Measurements from ENCODE around the gene BSN. TPM values are rescaled to one million over a fixed set of nuclear protein-coding genes. Genes with fewer than 3 reads are reported as not detected.
A peak's percentile ranks its signal among the peaks of the same experiment; 100 is the strongest.

BSN gene
- polyA plus RNA-seq, 4 donors = under 0.01 to 0.69 (median 0.64) TPM; not detected in 1

GRCh38 chr3:49602049-49602554 lies 47.8 kb downstream of the BSN start:
- no peaks in the 10 kb centered on the region for H3K4me1 ChIP-seq (ENCODE audit: control insufficient read depth in 3 of 3, insufficient read depth in 2 of 3, low read depth in 1 of 3, low read length in 2 of 3)
- no peaks in the 10 kb centered on the region for H3K9me3 ChIP-seq (ENCODE audit: control insufficient read depth in 2 of 2, insufficient read depth in 1 of 2, low read depth in 1 of 2, low read length in 1 of 2)
- no peak overlapping the region for H3K4me3 ChIP-seq (ENCODE audit: low read depth in 1 of 3, low read length in 3 of 3)
- H3K27ac ChIP-seq (ENCODE audit: low read depth in 1 of 3, low read length in 2 of 3) = no peak overlapping the region
- WGBS, 3 donors = 84 to 100% (median 90%) methylated on average over 2 of the region's 2 CpGs
- H3K36me3 ChIP-seq (ENCODE audit: control insufficient read depth in 3 of 3, insufficient read depth in 2 of 3, low read depth in 1 of 3, low read length in 3 of 3) = no peaks in the 10 kb centered on the region
- FAIRE-seq = no peak
- H3K27me3 ChIP-seq (ENCODE audit: control insufficient read depth in 3 of 3, insufficient read depth in 3 of 3, low read length in 3 of 3) = no peaks in the 10 kb centered on the region
- DNase-seq = no peak

DNA sequence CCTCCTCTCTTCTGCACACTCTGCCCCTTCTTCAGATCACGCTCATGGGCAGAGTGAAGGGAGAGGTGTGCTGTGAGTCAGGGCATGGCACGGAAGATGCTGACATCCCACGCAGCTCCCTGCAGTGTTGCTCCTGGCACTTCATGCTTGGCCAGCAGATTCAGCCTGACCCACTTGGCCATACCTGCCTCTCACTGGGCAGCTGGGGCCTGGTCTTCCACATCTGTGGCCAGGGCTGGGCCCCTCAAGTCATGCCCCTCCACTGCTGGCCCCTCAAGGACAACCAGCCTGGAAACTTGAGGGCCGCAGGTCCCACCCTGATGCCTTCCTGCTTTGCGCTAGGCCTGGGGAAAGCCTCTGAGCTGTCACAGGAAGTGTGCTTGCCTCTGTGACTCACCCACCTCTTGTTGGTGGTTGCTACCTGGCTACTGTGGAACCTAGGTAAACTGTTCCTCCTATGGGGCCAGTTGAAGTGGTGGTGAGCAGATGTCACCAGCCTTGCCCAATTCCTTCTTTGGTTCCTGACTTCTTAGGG lies 48.7 kb downstream of the BSN start:
- FAIRE-seq = no peak
- Histone ChIP-seq H3K4me3 (ENCODE audit: low read depth in 1 of 3, low read length in 3 of 3) (no peak overlapping the region), H3K27ac (ENCODE audit: low read depth in 1 of 3, low read length in 2 of 3) (peak overlapping the region in 1 of 3 donors; percentile 1), H3K4me1 (ENCODE audit: control insufficient read depth in 3 of 3, insufficient read depth in 2 of 3, low read depth in 1 of 3, low read length in 2 of 3) (no peaks in the 10 kb centered on the region), H3K9me3 (ENCODE audit: control insufficient read depth in 2 of 2, insufficient read depth in 1 of 2, low read depth in 1 of 2, low read length in 1 of 2) (no peaks in the 10 kb centered on the region), H3K36me3 (ENCODE audit: control insufficient read depth in 3 of 3, insufficient read depth in 2 of 3, low read depth in 1 of 3, low read length in 3 of 3) (no peaks in the 10 kb centered on the region), H3K27me3 (ENCODE audit: control insufficient read depth in 3 of 3, insufficient read depth in 3 of 3, low read length in 3 of 3) (no peaks in the 10 kb centered on the region)
- peak in 1 of 2 donors; percentile 13 for DNase-seq
- 81 to 85% (median 83%) methylated on average over 5 of the region's 5 CpGs for WGBS, 3 donors

GRCh38 chr3:49606427-49606826 lies 52.1 kb downstream of the BSN start:
- Histone ChIP-seq H3K4me1 (ENCODE audit: control insufficient read depth in 3 of 3, insufficient read depth in 2 of 3, low read depth in 1 of 3, low read length in 2 of 3) (no peaks in the 10 kb centered on the region), H3K36me3 (ENCODE audit: control insufficient read depth in 3 of 3, insufficient read depth in 2 of 3, low read depth in 1 of 3, low read length in 3 of 3) (no peaks in the 10 kb centered on the region), H3K27me3 (ENCODE audit: control insufficient read depth in 3 of 3, insufficient read depth in 3 of 3, low read length in 3 of 3) (no peaks in the 10 kb centered on the region), H3K4me3 (ENCODE audit: low read depth in 1 of 3, low read length in 3 of 3) (no peak overlapping the region), H3K9me3 (ENCODE audit: control insufficient read depth in 2 of 2, insufficient read depth in 1 of 2, low read depth in 1 of 2, low read length in 1 of 2) (no peaks in the 10 kb centered on the region), H3K27ac (ENCODE audit: low read depth in 1 of 3, low read length in 2 of 3) (no peak overlapping the region)
- DNase-seq (no peak), FAIRE-seq (no peak)
- 76 to 89% (median 83%) methylated on average over 2 of the region's 2 CpGs for WGBS, 3 donors

GRCh38 chr3:49607105-49607591 lies 52.9 kb downstream of the BSN start:
- peak in 1 of 2 donors; percentile 5 for DNase-seq
- 42 to 66% (median 63%) methylated on average over 3 of the region's 3 CpGs for WGBS, 3 donors
- no peak for FAIRE-seq
- no peak overlapping the region for H3K27ac ChIP-seq (ENCODE audit: low read depth in 1 of 3, low read length in 2 of 3)
- no peaks in the 10 kb centered on the region for H3K27me3 ChIP-seq (ENCODE audit: control insufficient read depth in 3 of 3, insufficient read depth in 3 of 3, low read length in 3 of 3)
- no peak overlapping the region for H3K4me3 ChIP-seq (ENCODE audit: low read depth in 1 of 3, low read length in 3 of 3)
- H3K36me3 ChIP-seq (ENCODE audit: control insufficient read depth in 3 of 3, insufficient read depth in 2 of 3, low read depth in 1 of 3, low read length in 3 of 3) = no peaks in the 10 kb centered on the region
- H3K9me3 ChIP-seq (ENCODE audit: control insufficient read depth in 2 of 2, insufficient read depth in 1 of 2, low read depth in 1 of 2, low read length in 1 of 2) = peaks cover 0 to under 1% of the 10 kb centered on the region in 2 donors
- no peaks in the 10 kb centered on the region for H3K4me1 ChIP-seq (ENCODE audit: control insufficient read depth in 3 of 3, insufficient read depth in 2 of 3, low read depth in 1 of 3, low read length in 2 of 3)

DNA sequence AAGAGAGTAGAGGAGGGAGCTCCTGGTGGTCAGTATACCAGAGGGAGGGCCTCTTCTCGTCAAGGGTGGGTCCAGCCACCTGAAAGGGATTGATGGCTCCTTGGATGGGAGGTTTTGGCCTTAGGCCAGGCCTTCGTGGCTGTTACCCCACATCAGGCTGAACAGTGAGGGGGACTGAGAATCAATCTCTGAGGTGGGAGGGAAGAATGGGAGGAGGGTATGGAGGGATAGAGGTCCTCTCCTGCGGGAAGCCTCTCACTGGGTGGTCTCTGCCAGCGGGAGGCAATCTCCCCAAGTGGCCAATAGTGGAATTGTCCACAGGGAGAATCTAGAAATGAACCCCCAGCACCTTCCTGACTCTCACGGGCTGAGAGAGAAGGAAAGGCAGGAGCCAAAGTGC lies 53.5 kb downstream of the BSN start:
- Histone ChIP-seq H3K9me3 (ENCODE audit: control insufficient read depth in 2 of 2, insufficient read depth in 1 of 2, low read depth in 1 of 2, low read length in 1 of 2) (peaks cover 0 to 6% of the 10 kb centered on the region in 2 donors), H3K27ac (ENCODE audit: low read depth in 1 of 3, low read length in 2 of 3) (no peak overlapping the region), H3K36me3 (ENCODE audit: control insufficient read depth in 3 of 3, insufficient read depth in 2 of 3, low read depth in 1 of 3, low read length in 3 of 3) (no peaks in the 10 kb centered on the region), H3K4me1 (ENCODE audit: control insufficient read depth in 3 of 3, insufficient read depth in 2 of 3, low read depth in 1 of 3, low read length in 2 of 3) (no peaks in the 10 kb centered on the region), H3K27me3 (ENCODE audit: control insufficient read depth in 3 of 3, insufficient read depth in 3 of 3, low read length in 3 of 3) (no peaks in the 10 kb centered on the region), H3K4me3 (ENCODE audit: low read depth in 1 of 3, low read length in 3 of 3) (no peak overlapping the region)
- DNase-seq (no peak), FAIRE-seq (no peak)
- WGBS, 3 donors = 28 to 42% (median 42%) methylated on average over 5 of the region's 5 CpGs

DNA sequence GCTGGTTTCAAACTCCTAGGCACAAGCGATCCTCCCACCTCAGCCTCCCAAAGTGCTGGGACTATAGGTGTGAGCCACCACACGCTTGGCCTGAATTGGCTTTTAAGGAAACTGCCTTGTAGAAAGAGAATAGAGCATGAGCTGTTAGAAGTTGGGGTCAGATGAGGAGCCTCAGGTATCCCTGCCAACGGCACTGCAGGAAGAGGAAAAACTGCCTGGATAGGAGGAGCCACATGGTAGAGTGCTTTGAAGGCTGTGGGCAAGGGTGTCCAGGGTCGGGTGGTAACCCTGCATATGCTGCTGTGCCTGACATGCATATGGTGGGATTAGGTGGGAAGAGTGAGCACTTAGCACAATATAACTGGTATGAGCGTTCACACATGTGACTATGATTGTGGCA lies 55.0 kb downstream of the BSN start:
- no peaks in the 10 kb centered on the region for H3K27me3 ChIP-seq (ENCODE audit: control insufficient read depth in 3 of 3, insufficient read depth in 3 of 3, low read length in 3 of 3)
- FAIRE-seq (no peak), DNase-seq (no peak)
- H3K9me3 ChIP-seq (ENCODE audit: control insufficient read depth in 2 of 2, insufficient read depth in 1 of 2, low read depth in 1 of 2, low read length in 1 of 2) = peaks cover 0 to 7% of the 10 kb centered on the region in 2 donors
- no peak overlapping the region for H3K4me3 ChIP-seq (ENCODE audit: low read depth in 1 of 3, low read length in 3 of 3)
- no peaks in the 10 kb centered on the region for H3K36me3 ChIP-seq (ENCODE audit: control insufficient read depth in 3 of 3, insufficient read depth in 2 of 3, low read depth in 1 of 3, low read length in 3 of 3)
- H3K4me1 ChIP-seq (ENCODE audit: control insufficient read depth in 3 of 3, insufficient read depth in 2 of 3, low read depth in 1 of 3, low read length in 2 of 3) = no peaks in the 10 kb centered on the region
- WGBS, 3 donors = 75 to 80% (median 79%) methylated on average over 5 of the region's 5 CpGs
- H3K27ac ChIP-seq (ENCODE audit: low read depth in 1 of 3, low read length in 2 of 3) = no peak overlapping the region

- WGBS, 3 donors = 72 to 79% (median 78%) methylated on average over 6 of the region's 6 CpGs
- H3K4me3 ChIP-seq (ENCODE audit: low read depth in 1 of 3, low read length in 3 of 3) = no peak overlapping the region
These were observed 55.5 kb downstream of the BSN start for GRCh38 chr3:49609815-49610214.

GRCh38 chr3:49610666-49611280 lies 56.5 kb downstream of the BSN start:
- H3K27me3 ChIP-seq (ENCODE audit: control insufficient read depth in 3 of 3, insufficient read depth in 3 of 3, low read length in 3 of 3) = no peaks in the 10 kb centered on the region
- no peaks in the 10 kb centered on the region for H3K4me1 ChIP-seq (ENCODE audit: control insufficient read depth in 3 of 3, insufficient read depth in 2 of 3, low read depth in 1 of 3, low read length in 2 of 3)
- H3K27ac ChIP-seq (ENCODE audit: low read depth in 1 of 3, low read length in 2 of 3) = no peak overlapping the region
- DNase-seq (peak; percentile 24 to 37), FAIRE-seq (no peak)
- no peaks in the 10 kb centered on the region for H3K36me3 ChIP-seq (ENCODE audit: control insufficient read depth in 3 of 3, insufficient read depth in 2 of 3, low read depth in 1 of 3, low read length in 3 of 3)
- peaks cover 0 to 7% of the 10 kb centered on the region in 2 donors for H3K9me3 ChIP-seq (ENCODE audit: control insufficient read depth in 2 of 2, insufficient read depth in 1 of 2, low read depth in 1 of 2, low read length in 1 of 2)
- no peak overlapping the region for H3K4me3 ChIP-seq (ENCODE audit: low read depth in 1 of 3, low read length in 3 of 3)

More at GRCh38 chr3:49609815-49610214, 55.5 kb downstream of the BSN start:
- FAIRE-seq = no peak
- Histone ChIP-seq H3K27me3 (ENCODE audit: control insufficient read depth in 3 of 3, insufficient read depth in 3 of 3, low read length in 3 of 3) (no peaks in the 10 kb centered on the region), H3K4me1 (ENCODE audit: control insufficient read depth in 3 of 3, insufficient read depth in 2 of 3, low read depth in 1 of 3, low read length in 2 of 3) (no peaks in the 10 kb centered on the region), H3K27ac (ENCODE audit: low read depth in 1 of 3, low read length in 2 of 3) (no peak overlapping the region), H3K36me3 (ENCODE audit: control insufficient read depth in 3 of 3, insufficient read depth in 2 of 3, low read depth in 1 of 3, low read length in 3 of 3) (no peaks in the 10 kb centered on the region), H3K9me3 (ENCODE audit: control insufficient read depth in 2 of 2, insufficient read depth in 1 of 2, low read depth in 1 of 2, low read length in 1 of 2) (peaks cover 0 to 7% of the 10 kb centered on the region in 2 donors)
- DNase-seq = no peak
